HEK293 (cell line): ENCODE measurements around the gene BORCS6.

Experiments used
- CTCF ChIA-PET: fragments of 350-600 bp; formaldehyde crosslinking; extraction: SDS; loops from one replicate; lab custom pipeline; 2021; ENCODE audit warnings: antibody characterized with exemption; lab: Yijun Ruan, JAX
- POLR2A ChIA-PET: fragments of 300-600 bp; formaldehyde crosslinking; extraction: SDS; loops from one replicate; lab custom pipeline; 2020; ENCODE audit warnings: antibody characterized with exemption, inconsistent platforms; lab: Yijun Ruan, JAX
- H3K27ac ChIP-seq: fragments of 200-500 bp; sonication (Bioruptor generic); 2 replicates; pipeline ENCODE4 v1.5.1; 2014; ENCODE audit warnings: low read depth, low read length, control low read depth, inconsistent platforms; ENCODE audit errors: extremely low read depth
- H3K36me3 ChIP-seq, 2 experiments: fragments of 200-500 bp in 1 of 2; sonication (Bioruptor generic) in 1 of 2; 1 replicate in 1 of 2; 2 replicates in 1 of 2; pipeline ENCODE4 v1.5.1; 2014 to 2017; ENCODE audit warnings: inconsistent platforms in 2 of 2, low read length in 2 of 2; ENCODE audit not compliant: control insufficient read depth in 2 of 2, insufficient read depth in 1 of 2
- H3K4me1 ChIP-seq: fragments of 200-500 bp; sonication (Bioruptor generic); 2 replicates; pipeline ENCODE4 v1.5.1; 2014; ENCODE audit warnings: mild to moderate bottlenecking, low read length, inconsistent platforms; ENCODE audit not compliant: control insufficient read depth, insufficient read depth
- H3K4me3 ChIP-seq: 2 replicates; pipeline ENCODE4 v1.5.1; 2011; ENCODE audit warnings: low read depth, mild to moderate bottlenecking, control low read depth, low read length, moderate library complexity
- H3K9me3 ChIP-seq: fragments of 200-500 bp; sonication (Bioruptor generic); 2 replicates; pipeline ENCODE4 v1.5.1; 2014; ENCODE audit warnings: low read depth, low read length, inconsistent platforms; ENCODE audit not compliant: control insufficient read depth, insufficient read depth
- KLF8 ChIP-seq: fragments of 450-650 bp; formaldehyde crosslinking; IDR thresholded peaks from 2 replicates; pipeline ENCODE4 v1.5.1; 2016; ENCODE audit warnings: missing biosample characterization, missing genetic modification characterization
- PRDM1 ChIP-seq: fragments of 450-650 bp; formaldehyde crosslinking; IDR thresholded peaks from 2 replicates; pipeline ENCODE4; 2016; ENCODE audit warnings: missing biosample characterization, missing genetic modification characterization
- ZBTB21 ChIP-seq: fragments of 450-650 bp; formaldehyde crosslinking; IDR thresholded peaks from 2 replicates; pipeline ENCODE4 v1.5.1; 2017; ENCODE audit warnings: missing biosample characterization, missing genetic modification characterization
- ZFP41 ChIP-seq: fragments of 450-650 bp; formaldehyde crosslinking; IDR thresholded peaks from 2 replicates; pipeline ENCODE4 v1.5.1; 2016; ENCODE audit warnings: missing biosample characterization, missing genetic modification characterization, borderline replicate concordance
- ZNF174 ChIP-seq: fragments of 450-650 bp; formaldehyde crosslinking; IDR thresholded peaks from 2 replicates; pipeline ENCODE4 v1.5.0; 2017; ENCODE audit warnings: missing biosample characterization, mild to moderate bottlenecking, missing genetic modification characterization
- ZNF184 ChIP-seq: fragments of 450-650 bp; IDR thresholded peaks from 2 replicates; pipeline ENCODE4 v1.5.1; 2018; ENCODE audit warnings: missing biosample characterization, mild to moderate bottlenecking, missing genetic modification characterization
- ZNF211 ChIP-seq: fragments of 450-650 bp; formaldehyde crosslinking; IDR thresholded peaks from 2 replicates; pipeline ENCODE4 v1.5.1; 2016; ENCODE audit warnings: low read depth, missing biosample characterization, missing genetic modification characterization
- ZNF404 ChIP-seq: fragments of 450-650 bp; formaldehyde crosslinking; IDR thresholded peaks from 2 replicates; pipeline ENCODE4 v1.5.1; 2017; ENCODE audit warnings: missing biosample characterization, missing genetic modification characterization
- ZNF449 ChIP-seq: fragments of 450-650 bp; formaldehyde crosslinking; IDR thresholded peaks from 2 replicates; pipeline ENCODE4 v1.5.1; 2017; ENCODE audit warnings: missing biosample characterization, mild to moderate bottlenecking, missing genetic modification characterization, moderate library complexity
- ZNF529 ChIP-seq: fragments of 450-650 bp; formaldehyde crosslinking; IDR thresholded peaks from 2 replicates; pipeline ENCODE4 v1.5.1; 2017; ENCODE audit warnings: missing genetic modification characterization, missing biosample characterization; ENCODE audit not compliant: insufficient replicate concordance
- ZNF561 ChIP-seq: fragments of 450-650 bp; IDR thresholded peaks from 2 replicates; pipeline ENCODE4 v1.5.1; 2018; ENCODE audit warnings: missing biosample characterization, missing genetic modification characterization, borderline replicate concordance
- ZNF623 ChIP-seq: fragments of 450-650 bp; formaldehyde crosslinking; IDR thresholded peaks from 2 replicates; pipeline ENCODE4 v1.5.1; 2016; ENCODE audit warnings: missing biosample characterization, missing genetic modification characterization
- ZNF837 ChIP-seq: fragments of 450-650 bp; formaldehyde crosslinking; IDR thresholded peaks from 2 replicates; pipeline ENCODE4 v1.5.1; 2016; ENCODE audit warnings: missing biosample characterization, missing genetic modification characterization
- ZXDB ChIP-seq: fragments of 450-650 bp; formaldehyde crosslinking; IDR thresholded peaks from 2 replicates; pipeline ENCODE4 v1.5.1; 2016; ENCODE audit warnings: missing biosample characterization, missing genetic modification characterization
- TF ChIP-seq, protein P1 (sequence below): fragments of 450-650 bp; formaldehyde crosslinking; IDR thresholded peaks from 2 replicates; pipeline ENCODE4 v1.5.1; 2016; ENCODE audit warnings: missing biosample characterization, missing genetic modification characterization
- TF ChIP-seq, protein P2 (sequence below): fragments of 450-650 bp; formaldehyde crosslinking; IDR thresholded peaks from 2 replicates; pipeline ENCODE4 v1.5.1; 2016; ENCODE audit warnings: missing biosample characterization, missing genetic modification characterization

The BORCS6 gene

GRCh38 chr17:8149419-8150193 is 40.4 kb downstream of the BORCS6 start:
- peaks cover 0 to 56% of the 10 kb centered on the region in 2 experiments; a peak in 1 of 3 replicates for H3K36me3 ChIP-seq
- no peaks in the 10 kb centered on the region for H3K9me3 ChIP-seq
- H3K4me1 ChIP-seq = peaks cover 14% of the 10 kb centered on the region
- no peak overlapping the region for H3K4me3 ChIP-seq
- TF ChIP-seq ZNF837 (tag by site-specific recombination) = no peak
- no peak for TF ChIP-seq ZXDB (tag by site-specific recombination)
- TF ChIP-seq, protein P1, sequence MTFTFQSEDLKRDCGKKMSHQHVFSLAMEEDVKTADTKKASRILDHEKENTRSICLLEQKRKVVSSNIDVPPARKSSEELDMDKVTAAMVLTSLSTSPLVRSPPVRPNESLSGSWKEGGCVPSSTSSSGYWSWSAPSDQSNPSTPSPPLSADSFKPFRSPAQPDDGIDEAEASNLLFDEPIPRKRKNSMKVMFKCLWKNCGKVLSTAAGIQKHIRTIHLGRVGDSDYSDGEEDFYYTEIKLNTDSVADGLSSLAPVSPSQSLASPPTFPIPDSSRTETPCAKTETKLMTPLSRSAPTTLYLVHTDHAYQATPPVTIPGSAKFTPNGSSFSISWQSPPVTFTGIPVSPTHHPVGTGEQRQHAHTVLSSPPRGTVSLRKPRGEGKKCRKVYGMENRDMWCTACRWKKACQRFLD (tag by site-specific recombination) = no peak
- TF ChIP-seq ZNF561 (tag by site-specific recombination) = no peak
- no peak for TF ChIP-seq ZNF174
- TF ChIP-seq ZNF623 = no peak
- no peak for TF ChIP-seq ZNF184 (tag by site-specific recombination)
- ChIA-PET CTCF (interaction anchor here (0.6 to 3.8 kb wide), 3 partner anchors 10 to 76 kb away, joined by 4 to 19 read pairs (median 13); no protein-coding TSS in a partner anchor), POLR2A (interaction anchor here (1.6 kb wide), 1 partner anchor 12 kb away, joined by 9 read pairs; no protein-coding TSS in a partner anchor)
- H3K27ac ChIP-seq = no peak overlapping the region

- CTCF ChIA-PET = interaction anchor here (0.7 to 3.8 kb wide), 4 partner anchors 9 to 111 kb away, joined by 3 to 19 read pairs (median 8); no protein-coding TSS in a partner anchor
- no peaks in the 10 kb centered on the region for H3K9me3 ChIP-seq
- TF ChIP-seq ZNF211 (no peak), KLF8 (tag by site-specific recombination) (no peak), ZNF529 (tag by site-specific recombination) (no peak), ZFP41 (tag by site-specific recombination) (no peak), ZBTB21 (tag by site-specific recombination) (no peak), ZNF623 (no peak), ZNF449 (tag by site-specific recombination) (no peak), PRDM1 (tag by site-specific recombination) (no peak), ZNF404 (tag by site-specific recombination) (no peak)
- TF ChIP-seq, protein P2, sequence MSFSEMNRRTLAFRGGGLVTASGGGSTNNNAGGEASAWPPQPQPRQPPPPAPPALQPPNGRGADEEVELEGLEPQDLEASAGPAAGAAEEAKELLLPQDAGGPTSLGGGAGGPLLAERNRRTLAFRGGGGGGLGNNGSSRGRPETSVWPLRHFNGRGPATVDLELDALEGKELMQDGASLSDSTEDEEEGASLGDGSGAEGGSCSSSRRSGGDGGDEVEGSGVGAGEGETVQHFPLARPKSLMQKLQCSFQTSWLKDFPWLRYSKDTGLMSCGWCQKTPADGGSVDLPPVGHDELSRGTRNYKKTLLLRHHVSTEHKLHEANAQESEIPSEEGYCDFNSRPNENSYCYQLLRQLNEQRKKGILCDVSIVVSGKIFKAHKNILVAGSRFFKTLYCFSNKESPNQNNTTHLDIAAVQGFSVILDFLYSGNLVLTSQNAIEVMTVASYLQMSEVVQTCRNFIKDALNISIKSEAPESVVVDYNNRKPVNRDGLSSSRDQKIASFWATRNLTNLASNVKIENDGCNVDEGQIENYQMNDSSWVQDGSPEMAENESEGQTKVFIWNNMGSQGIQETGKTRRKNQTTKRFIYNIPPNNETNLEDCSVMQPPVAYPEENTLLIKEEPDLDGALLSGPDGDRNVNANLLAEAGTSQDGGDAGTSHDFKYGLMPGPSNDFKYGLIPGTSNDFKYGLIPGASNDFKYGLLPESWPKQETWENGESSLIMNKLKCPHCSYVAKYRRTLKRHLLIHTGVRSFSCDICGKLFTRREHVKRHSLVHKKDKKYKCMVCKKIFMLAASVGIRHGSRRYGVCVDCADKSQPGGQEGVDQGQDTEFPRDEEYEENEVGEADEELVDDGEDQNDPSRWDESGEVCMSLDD (tag by site-specific recombination) = no peak
- H3K4me3 ChIP-seq = no peak overlapping the region
- POLR2A ChIA-PET = no interaction called here
- H3K27ac ChIP-seq = no peak overlapping the region
- H3K4me1 ChIP-seq = peaks cover 7% of the 10 kb centered on the region
- H3K36me3 ChIP-seq = peaks cover 0 to 66% of the 10 kb centered on the region in 2 experiments; a peak in 1 of 3 replicates
Observed at GRCh38 chr17:8148560-8148959, 41.4 kb downstream of the BORCS6 start.
